HG02588 (cell line): ENCODE measurements around the gene MYF6.
A peak's percentile ranks its signal among the peaks of the same experiment; 100 is the strongest.
"Not testable (repeated sequence)": the region's sequence is repeated elsewhere in the genome, so short reads cannot be mapped to it uniquely, and the experiment has no call there.

ENCODE experiments used
- ATAC-seq: cut with Tn5 transposase; IDR thresholded peaks from one replicate; pipeline ENCODE4 v1.9.1; 2021; ENCODE audit warnings: mild to moderate bottlenecking, moderate library complexity; ENCODE audit not compliant: unreplicated experiment

Gene MYF6

DNA sequence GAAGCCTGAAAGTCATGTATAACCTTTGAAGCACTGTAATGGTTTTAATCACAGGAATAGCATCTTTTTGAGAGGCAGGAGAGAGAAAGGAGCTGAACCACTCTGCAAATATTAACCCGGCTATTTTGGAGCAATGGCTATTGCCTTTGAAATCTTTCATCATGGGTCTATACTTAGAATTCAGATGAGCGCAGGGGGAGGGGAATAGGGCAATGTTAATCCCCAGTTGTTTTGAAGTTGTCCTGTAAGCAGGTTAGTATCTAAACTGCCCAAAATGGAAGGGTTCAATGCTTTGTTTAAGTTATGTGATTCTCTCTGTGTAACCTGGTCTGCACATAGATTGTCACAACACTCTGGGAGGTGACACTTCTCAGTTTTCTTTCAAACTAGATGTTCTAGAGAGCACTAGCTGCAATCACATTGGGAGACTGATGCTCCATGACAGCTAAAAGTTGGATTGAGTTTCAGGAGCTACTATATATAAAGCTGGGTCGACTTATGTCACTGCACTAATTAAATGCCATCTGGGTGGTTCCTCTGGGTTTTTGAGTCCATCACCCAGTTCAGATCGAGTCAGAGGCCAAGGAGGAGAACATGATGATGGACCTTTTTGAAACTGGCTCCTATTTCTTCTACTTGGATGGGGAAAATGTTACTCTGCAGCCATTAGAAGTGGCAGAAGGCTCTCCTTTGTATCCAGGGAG lies at the start of gene MYF6:
MYF6 (plus strand) TSS at position 509 of the 704 bp plus-strand sequence; CDS start at position 595, 86 bp downstream.
- no peak for ATAC-seq

DNA sequence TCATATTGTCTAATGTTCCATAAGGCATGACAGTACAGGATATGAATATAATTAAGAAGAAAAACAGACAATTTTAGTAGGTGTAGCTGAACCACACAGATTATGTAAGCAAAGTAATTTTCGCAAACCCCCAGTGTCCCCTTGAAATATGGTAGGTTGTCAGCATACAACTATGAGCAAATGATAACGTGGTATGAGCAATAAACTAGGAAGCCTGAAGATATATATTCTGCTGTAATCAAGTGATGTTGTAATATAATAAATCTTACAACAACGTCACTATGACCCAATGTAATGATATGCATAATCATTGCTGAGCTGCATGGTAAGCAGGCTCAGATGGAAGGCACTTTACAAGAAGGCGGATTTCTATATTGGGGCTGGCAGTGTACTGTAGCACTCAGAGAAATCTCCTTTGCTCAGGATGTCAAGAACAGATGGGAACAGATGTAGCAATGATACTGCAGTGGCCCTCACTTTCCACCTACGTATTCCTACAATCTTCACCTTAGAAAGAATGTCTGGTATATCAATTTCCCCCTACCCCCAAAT lies 47.8 kb upstream of the MYF6 start:
- no peak for ATAC-seq

DNA sequence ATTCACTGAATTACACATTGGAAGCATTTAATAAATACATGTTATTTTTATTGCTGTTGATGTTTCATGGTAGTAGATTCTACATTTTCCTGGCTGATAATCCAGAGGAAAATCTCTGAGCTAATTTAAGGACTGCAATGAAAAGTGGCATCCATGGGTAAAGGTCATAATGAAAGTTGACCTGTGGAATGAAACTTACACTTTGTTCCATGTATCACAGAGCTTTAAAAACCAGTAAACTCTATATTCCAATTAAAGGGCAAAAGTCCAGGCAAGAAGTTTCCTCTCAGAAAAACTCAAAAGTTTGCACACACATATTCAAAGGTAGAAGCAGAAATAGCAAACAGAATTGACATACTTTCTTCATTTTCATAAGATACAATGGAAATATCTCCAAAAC lies 44.8 kb upstream of the MYF6 start:
- ATAC-seq, result no peak

DNA sequence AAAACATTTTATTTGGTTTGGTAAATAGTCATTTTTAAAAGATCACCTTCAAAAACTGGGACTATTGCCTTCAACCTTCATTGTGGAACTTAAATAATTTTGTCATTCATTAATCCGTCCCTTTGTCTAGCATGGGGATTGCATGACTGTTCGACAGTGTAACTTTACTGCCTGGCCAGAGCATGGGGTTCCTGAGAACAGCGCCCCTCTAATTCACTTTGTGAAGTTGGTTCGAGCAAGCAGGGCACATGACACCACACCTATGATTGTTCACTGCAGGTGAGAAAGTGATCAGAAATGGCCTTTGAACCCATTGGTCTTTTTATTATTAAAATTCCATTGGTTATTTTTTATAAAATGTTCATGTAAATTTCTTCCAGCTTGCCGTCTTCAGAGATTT lies 37.2 kb upstream of the MYF6 start:
- ATAC-seq, result no peak

DNA sequence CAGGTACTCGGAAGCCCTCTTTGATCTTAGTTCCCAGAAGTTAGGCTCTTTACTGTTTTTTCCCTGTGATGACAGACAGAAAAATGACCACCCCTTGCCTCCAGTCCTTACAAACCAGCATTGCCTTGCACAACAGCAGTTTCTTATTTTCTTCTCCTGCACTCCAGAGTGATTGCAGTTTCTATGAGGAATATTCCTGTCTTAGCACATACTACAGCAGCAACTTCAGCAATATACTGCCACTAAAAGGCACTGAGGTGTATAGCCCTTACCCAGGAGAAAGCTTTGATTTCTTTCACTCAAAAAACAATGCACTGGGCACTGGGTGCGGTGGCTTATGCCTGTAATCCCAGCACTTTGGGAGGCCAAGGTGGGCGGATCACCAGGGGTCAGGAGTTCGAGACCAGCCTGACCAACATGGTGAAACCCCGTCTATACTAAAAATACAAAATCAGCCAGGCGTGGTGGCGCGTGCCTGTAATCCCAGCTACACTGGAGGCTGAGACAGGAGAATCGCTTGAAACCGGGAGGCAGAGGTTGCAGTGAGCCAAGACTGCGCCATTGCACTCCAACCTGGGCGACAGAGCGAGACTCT lies 31.3 kb upstream of the MYF6 start:
- not testable (repeated sequence) for ATAC-seq

DNA sequence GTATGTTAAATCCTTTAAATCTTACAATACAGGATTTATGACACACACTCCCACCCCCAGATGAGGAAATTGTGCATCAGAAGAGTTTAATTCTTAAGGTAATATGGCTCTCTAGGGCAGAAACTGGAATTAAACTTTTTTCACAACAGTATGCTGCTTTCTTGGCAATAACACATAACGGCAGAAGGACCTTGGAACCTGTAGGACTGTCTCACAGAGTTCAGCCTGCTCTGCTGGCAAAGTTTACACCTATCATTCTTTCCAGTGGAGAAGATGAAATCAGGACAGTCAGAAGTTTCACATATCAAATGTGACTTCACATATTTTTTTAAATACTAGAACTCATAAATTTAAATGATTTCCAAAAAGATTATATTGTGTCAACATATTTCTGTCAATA lies 30.6 kb upstream of the MYF6 start:
- no peak for ATAC-seq

DNA sequence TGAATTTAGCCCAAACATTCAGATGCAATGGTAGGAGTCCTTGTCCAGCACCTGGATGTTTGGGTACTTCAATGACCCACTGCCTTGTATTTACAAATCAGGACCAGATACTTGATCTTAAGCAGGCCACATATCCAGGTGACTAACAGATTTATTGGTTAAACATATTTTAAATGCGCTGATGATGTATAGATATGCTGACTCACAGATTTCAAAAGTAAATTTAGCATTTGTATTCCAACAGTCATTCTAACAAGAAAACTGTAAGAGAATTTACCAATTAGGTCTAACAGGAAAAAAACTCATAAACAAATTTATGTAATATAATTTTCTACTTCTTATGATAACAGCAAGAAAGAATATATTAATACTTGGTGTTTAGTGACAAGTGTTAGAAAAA lies 29.4 kb upstream of the MYF6 start:
- no peak for ATAC-seq

DNA sequence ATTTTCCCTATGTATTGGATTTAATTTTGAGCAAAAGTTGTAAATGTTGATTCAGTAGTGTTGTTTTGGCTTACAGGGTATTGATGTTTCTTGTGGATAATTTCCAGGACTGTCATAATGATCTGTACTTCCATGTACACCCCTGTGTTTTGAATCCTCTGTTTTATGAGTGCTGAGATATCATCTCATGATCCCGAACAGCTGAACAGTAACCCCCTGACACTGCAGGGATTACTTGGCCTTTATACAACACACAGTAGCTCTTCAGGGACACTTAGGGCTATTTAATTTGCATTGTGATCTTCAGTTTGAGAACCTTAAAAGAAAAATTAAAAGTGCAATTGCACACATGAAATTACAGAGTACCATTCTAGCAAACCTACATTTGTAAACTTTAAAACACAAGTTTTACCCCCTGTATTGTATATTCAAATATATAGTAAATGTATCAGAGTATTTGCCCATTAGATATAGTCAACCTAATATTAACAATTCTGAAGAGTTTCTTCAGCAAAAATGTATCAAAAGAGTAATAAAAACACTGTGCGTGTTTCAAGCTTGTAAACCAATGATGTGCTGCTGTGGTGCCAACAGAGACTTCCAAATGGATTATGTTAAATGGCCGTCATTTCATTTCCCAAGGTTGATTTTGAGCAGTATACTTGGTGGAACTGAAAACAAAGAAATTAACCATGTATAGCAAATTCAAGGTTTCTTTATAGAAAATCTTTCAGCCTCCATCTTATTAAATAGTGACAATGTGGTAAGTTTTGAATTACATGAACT lies 27.9 kb upstream of the MYF6 start:
- ATAC-seq, result no peak

DNA sequence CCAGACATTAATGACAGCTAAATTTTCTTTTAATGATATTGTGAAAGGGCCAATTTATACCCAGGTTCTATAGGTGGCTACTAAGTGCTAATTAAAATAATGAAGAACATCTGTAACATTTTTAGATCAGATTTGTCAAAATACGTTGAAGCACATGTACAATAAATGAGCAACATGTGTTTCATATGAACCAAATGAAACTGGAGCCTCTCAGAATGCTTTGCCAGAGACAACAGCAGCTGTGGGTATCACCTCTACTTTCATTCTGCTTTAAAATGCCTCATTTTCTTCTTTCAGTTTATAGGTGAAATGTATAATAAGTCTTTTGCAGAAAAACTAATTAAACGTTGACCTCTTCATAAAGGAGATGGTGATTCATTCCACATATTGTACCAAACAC lies 26.1 kb upstream of the MYF6 start:
- peak; percentile 91 for ATAC-seq

DNA sequence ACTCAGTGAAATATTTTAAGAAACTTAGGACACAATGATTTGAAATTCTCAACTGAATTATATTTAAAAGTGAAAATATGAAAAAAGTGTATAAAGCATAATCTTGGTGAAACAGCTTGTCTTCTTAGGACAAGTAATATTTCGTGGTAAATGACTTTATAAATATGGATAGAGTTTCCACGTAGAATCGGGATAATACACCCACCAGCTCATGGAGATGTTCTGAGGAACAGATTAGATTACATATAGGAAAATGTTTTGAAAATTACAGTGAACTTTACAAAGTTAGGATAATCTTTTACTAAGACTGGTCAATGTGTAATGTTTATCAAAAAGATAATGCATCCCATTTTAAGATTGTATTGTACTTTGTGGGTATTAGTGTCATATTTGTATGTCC lies 25.6 kb upstream of the MYF6 start:
- ATAC-seq, result no peak

DNA sequence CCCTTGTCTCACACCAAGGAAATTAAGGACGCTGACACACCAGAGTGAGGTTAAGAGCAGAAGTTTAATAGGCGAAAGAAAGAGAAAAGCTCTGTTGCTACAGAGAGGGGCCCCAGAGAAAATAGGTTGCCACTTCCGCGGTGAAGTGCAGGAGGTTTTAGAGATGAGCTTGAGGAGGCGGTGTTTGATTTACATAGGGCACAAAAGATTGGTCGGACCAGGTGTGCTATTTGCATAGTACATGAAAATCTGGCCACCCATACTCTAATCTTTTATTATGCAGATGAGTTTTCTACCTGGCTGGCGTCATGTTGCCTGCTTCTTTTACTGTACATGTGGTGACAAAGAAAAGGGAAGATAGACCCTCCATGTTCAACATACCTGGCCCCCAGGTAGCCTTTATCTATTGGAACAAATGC lies 23.3 kb upstream of the MYF6 start:
- no peak for ATAC-seq

DNA sequence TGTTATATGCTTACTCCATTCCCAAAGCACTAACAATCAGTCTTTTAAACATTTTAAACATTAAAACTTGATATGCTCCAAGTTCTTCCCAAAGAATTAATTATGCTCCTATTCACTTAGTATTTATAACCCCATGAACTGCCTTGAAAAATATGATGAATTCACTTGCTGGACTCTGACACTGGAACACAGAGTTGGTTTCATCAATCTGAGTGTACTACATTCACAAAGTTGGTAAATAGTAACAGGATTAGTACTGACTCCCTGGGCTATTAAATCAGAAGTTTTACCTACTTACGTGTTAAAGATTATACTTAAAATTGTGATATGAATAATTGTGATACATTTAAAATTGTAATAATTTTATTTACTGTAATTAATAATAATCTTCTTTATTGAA lies 17.3 kb upstream of the MYF6 start:
- ATAC-seq, result no peak

DNA sequence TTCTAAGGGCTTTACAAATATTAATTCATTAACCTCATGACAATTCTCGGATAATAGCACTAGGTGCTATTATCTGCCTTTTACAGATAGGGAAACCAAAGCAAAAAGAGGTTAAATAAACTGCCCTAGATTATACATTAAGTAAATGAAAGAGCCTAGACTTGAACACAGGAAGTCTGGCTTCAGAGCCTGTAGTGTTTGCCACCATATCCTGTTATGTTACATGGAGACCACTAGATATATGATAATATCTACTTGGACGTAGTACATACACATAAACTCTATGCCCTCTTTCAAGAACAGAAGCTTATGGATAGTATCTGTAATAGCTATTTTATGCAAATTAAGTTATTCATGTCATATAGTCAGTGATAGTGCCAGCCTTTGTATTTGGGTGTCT lies 16.9 kb upstream of the MYF6 start:
- no peak for ATAC-seq

DNA sequence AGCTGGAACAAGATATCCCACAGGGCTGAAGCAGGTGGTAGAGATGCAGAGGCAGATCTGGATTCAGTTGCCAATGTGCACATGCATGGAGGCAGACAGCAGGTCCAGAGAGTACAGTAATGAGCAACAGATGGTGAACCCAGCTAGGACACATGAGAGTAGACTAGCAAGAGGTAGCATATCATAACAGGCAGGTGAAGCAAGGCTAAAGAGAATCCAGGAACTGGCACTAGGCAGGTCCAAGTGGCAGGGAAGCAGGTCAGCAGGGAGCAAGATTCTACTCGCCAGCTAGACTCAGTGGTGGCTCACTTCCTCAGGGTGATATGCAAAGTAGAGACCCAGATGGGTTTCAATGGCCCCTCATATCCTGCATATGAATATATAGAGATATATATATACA lies 15.3 kb upstream of the MYF6 start:
- peak; percentile 79 for ATAC-seq

DNA sequence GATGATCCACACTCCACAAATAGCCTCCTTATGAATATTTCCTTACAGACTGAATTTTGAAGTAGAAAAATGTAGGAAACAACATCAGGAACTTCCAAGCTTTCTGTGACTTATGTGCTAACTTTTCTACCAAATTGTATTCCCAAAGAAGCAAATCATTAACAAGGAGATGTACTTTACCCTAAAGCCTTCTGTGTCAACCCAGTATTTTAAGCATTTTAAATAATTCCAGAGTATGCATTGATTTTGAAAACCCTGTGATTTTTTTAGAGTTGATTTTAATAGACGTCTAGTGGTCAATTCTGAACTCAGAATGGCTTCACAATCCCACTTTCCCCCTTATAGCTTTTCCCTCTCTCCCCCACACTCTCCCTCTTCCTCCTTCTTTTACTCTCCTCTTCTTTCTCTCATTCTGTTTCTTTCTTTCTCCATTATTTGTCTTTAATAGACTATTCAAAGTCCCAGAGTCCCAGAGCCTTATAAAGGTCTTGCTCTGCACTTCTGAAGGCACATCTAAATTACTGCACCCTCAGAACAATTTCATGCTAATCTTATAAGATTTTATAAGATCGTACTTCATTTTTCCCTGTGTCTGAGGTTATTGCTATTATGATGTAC lies 10.1 kb upstream of the MYF6 start:
- ATAC-seq, result no peak

DNA sequence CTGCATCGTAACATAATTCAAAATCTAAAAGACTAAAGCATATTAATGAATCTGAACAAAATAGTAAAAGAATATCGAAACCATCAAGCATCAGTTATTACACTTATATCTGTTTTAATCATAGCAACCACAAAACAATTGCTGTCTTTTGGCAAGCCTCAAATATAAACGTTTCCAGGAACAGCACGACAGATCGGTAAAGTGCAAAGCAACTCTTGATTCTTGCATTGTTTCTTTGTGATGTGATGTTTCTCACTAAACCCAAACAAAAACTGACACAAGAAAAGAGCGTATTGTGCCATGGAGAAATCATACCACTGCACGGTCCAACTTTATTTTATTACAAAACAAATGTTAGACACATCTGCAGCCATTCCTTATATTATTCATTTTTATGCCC lies 9.2 kb upstream of the MYF6 start:
- no peak for ATAC-seq

DNA sequence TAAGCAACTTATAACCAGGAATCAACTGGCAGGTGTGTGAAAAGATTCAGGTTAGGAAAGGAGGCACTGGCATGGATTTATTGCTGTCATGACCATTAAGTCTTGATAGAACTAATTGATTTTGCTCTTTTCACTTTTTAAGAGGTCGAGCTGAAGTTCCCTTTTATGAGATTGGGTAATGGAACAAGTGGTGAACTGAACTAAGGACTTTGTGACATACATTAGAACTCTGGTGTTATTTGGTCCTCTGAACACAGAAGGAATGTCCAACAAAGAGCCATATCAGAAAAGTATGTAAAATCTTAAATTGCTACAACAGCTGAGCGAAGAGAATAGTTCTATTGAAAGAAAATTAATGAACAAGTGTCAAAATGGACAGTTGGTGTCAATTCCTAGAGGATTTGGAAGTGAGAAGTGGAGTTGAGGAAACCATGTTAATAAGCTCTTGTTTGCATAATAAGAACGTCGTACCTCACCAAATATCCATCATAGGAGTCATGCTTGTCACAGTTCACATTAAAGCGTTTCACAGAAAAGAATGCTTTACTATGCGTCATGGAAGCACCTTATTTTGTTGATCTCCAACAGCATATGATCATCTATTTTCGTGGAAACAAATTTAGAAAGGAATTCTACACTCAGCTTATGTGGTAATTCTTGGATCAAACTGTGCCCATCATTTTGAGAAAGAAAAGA lies 8.4 kb upstream of the MYF6 start:
- no peak for ATAC-seq

DNA sequence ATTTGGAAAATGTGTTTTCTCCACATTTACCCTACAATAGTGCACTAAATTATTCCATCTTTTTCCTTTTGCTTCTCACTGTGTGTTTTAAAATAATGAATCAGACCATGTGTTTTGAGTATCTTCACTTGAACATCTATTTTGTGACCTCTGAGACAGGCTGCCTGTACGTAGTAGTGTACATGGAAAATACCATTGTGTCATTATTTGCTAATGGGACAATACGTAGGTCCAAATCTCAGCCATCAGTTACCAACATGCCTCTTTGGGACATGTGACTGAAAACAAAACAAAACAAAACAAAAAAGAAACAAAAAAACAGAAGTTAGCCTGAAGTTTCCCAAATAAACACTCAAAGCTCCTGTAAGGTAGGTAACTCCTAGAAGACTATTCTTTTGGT lies 7.1 kb upstream of the MYF6 start:
- no peak for ATAC-seq

DNA sequence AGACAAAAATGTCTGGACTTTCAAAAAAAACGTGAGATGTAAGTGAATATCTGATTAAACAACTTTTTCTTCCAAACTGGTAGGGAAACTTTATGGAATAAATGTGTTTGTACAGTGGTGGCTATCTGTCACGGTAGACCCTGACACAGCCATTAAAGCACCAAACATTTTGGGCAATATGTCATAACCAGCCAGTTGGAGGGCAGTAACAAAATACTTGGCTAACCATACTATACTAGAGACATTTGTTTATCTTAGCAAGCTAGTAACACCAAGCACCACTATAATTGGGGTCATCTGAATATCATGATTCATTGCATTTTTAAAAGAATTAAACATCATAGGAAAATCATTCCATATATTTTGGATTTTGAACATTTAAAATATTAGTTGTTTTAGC lies 6.0 kb upstream of the MYF6 start:
- ATAC-seq, result no peak

DNA sequence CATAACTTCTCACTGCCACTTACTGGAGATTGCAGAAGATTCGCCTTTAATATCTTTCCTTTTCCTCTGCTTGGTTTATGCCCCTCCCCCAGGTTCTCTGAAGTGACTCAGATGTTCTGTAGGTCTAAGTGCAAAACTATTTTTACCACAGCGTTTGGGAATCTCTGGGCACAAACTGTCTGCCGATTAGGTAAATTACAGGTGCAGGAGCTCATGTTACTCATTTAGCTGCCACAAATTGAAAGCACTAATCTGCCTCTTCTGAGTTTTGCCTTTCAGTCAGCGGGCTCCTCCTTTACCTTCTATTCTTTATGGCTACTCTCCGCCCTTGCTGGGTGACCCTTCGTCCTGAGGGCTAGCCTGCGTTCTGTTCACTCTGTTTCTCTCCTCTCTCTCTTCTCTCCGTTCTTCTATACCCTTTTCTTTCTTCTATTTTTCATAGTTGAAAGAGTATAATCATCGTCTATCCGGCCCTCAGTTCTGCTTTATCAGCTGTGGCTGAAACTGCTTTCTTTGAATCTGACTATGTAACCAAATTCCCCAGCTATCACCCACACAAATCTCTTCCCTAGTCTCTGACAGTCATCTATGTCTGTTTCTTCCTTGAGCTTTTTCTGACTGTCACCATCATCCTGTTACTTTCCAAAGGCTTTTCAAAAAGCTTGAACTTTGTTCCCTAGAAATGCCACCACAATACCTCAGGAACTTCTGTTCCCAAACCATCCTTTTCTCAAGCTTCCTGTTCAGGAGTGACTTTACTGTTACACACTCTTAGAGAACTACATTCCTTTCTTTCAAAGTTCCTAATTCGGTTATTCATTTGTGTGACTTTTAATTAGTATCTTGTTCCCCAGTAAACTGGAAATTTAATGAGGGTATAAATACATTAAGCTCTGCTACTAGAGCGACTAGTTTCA lies 4.3 kb upstream of the MYF6 start:
- peak; percentile 89 for ATAC-seq
